Glomerular visceral epithelial cell (primary cell): ENCODE data around the gene CCL17.
"Not testable (repeated sequence)": the region's sequence is repeated elsewhere in the genome, so short reads cannot be mapped to it uniquely, and the experiment has no call there.

Source experiments
- DNase-seq: peaks from one replicate; pipeline ENCODE4 v3.0.0-alpha.2; 2016; ENCODE audit errors: extremely low spot score

Gene CCL17

DNA sequence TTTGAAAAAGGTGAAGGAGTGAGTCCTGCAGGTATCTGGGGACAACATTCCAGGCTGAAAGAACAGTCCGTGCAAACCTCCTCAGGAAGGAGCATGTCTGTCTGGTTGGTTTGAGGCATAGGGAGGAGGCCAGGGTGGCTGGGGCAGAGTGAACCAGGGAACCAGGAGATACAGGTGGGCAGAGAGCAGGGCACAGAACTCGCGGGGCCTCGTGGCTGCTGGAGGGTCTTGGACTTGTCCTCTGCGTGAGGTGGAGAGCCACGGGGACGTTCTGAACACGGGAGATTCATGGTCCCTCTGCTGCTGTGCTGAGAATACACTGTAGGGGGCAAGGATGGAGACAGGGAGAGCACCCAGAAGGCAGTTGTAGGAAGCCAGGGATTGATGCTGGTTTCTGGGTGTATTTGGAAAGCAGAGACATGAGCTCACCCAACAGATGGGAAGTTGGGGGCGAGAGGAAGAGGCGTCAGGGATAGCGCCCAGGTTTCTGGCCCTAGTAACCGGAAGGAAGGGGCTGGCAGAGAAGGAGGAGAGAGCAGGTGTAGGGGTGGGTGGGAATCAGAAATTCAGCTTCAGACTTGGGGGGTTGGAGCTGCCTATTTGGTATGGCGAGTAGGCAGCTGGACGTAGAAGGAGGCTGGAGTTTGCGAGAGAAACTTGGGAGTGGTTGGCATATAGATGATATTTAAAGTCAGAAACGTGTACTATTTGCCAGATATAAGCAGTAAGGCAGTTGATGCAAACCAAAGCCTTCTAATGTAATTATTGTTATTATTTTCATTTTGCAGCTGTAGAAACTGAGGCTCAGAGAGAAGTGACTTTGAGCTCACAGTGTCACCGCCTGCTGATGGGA, at the start of gene CCL17:
TSS of gene CCL17 (plus strand) at position 803 of the 853 bp plus-strand sequence. CDS start 9,166 bp downstream, outside the sequence.
- no peak for DNase-seq

DNA sequence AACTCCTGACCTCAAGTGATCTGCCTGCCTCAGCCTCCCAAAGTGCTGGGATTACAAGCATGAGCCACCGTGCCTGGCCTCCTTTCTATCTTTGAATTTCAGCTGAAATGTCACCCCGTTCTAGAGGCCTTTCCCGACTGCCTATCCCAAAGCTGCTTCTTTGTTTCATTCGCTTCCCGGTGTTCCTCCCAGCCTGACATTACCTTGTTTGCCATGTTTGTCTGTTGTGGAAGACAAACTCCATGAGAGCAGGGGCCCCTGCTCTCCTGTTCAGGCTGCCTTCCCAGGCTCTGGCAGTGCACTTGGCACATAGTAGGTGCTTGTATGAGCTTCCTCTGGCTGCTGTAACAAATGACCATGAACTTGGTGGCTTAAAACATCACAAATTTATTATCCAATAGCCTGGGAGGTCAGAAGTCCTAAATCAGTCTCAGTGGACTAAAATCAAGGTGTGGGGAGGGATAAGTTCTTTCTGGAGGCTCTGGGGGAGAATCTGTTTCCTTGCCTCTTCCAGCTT, 48.6 kb upstream of the CCL17 start:
- no peak for DNase-seq

- no peak for DNase-seq
Measured at GRCh38 chr16:57356547-57356946, 48.0 kb upstream of the CCL17 start.

DNA sequence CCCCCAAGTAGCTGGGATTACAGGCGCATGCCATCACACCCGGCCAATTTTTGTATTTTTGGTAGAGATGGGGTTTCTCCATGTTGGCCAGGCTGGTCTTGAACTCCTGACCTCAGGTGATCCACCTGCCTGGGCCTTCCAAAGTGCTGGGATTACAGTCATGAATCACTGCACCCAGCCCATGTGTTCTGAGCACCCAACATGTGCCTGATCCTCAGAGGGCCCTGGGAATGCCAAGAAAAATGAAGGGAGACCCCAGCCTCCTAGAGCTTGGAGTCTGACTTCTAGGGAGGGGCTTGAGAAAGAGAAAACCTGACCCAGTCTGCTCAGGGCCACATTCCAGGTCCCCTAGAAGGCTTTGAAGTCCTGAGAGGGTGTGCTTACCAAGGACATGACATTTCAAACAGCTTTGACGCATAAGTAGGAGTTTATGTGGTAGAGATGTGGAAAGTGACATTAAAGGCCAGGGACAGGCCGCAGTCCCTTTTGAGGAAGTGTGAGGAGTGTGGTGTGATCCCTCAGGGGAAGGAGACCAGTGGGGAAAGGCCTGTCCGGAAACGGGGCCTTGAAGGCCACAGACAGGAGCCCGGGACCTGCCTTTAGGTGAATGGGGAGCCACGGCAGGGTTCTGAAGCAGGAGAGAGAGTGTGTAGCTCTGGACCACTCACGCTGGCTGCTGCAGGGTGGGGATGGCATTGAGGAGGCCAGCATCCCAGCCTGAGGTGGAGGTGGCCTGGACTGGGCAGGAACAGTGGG, 47.1 kb upstream of the CCL17 start:
- no peak for DNase-seq

DNA sequence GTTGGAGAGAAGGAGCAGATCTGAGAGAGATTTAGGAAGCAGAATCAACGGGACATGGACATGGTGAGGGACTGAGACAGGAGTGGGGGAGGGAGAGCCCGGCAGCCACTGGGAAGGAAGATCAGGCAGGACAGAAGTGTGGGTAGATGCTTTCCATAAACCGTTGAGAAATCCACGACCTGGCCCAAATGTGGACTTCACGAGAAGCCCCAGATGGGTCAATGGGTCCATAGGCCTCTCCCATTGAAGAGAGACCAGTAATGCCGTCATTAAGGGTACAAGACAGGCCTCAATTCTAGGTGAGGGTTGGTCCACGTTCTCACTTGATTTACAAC, 46.5 kb upstream of the CCL17 start:
- no peak for DNase-seq

GRCh38 chr16:57358527-57359095, 46.0 kb upstream of the CCL17 start, which contains the start of gene CCL22:
Gene CCL22 (plus strand): TSS chr16:57358783. CDS start chr16:57358817, 34 bp downstream.
- no peak for DNase-seq

DNA sequence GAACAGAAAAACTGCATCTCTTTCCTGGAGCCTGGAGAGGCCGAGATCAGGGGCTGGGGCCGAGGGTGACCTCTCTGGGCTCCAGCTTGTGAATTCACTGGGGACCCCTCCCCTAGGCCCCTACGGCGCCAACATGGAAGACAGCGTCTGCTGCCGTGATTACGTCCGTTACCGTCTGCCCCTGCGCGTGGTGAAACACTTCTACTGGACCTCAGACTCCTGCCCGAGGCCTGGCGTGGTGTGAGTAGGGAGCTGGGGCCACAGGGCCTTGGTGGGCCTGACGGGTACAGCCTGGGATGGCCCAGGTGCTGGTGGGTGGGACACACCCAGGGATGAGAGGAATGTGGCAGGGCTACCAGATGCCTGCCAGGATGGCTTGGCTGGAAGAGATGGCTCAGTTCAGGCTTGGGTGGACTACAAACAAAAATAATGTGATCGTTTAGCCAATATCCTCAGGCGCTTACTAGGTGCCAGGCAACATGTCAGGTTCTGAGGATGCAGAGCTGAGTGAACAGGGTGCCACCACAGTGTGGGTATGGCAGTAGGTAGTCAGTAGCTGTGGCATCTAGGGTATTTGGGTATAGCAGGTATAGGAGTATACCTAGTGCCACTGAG, 44.1 kb upstream of the CCL17 start:
- no peak for DNase-seq

GRCh38 chr16:57361404-57361803, 43.2 kb upstream of the CCL17 start:
- DNase-seq = no peak

GRCh38 chr16:57364143-57364542, 40.4 kb upstream of the CCL17 start:
- no peak for DNase-seq

GRCh38 chr16:57366544-57367040, 38.0 kb upstream of the CCL17 start:
- DNase-seq = no peak

DNA sequence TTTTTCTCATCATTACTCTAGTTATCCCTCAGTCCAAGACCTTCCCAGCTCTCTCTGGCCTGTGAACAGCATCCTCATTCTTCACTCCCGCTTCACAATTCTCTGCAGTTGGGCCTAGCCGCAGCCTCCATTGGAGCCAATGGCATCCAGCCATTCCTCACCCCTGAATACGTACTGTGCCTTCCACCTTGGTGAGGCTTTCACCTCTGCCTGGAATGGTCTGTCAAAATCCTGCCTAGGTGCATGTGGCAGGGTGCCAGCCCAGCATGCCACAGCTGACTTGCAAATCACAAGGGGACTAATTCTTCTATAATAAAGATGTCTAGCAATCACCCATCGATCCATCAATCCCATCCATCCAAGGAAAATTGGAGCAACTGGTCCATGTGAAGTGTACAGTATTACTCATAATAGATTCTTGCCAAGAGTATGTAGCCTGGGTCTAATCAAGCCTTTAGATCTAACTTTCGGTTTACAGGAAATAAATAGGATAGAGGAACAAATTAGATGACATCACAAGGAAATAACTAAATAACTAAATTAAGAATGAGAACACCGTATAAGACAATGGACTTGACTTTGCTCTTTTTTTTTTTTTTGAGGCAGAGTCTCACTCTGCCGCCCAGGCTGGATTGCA, 37.3 kb upstream of the CCL17 start:
- DNase-seq = no peak

GRCh38 chr16:57371494-57372371, 32.8 kb upstream of the CCL17 start:
- DNase-seq = no peak

DNA sequence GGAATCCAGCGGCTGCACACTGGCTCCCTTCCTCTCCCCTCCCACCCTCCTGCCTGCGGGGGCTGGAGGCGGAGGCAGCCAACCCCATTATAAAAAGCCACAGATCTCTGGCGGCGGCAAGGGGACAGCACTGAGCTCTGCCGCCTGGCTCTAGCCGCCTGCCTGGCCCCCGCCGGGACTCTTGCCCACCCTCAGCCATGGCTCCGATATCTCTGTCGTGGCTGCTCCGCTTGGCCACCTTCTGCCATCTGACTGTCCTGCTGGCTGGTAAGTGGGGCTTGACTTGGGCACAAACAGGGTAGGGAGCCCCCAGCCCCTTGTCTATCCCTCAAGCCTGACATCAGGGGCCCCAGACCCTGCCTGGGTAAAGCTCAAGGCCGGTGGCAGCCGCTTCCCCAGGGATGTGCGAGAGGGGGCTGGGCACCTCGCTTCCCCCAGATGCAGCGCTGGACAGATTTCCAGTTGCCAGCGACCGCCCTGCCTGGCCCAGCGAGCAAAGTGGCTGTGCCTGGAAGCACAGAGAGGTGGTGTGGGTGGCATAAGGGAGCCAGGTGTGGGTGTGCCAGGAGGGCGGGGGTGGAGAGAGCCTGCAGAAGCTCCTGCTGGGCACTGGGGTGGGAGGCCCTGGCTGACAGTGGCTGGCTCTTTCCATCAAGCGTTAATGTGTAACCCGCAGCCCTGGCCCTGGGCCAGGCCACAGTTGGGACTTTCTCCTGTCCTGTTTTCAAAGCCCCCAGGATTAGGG, 32.0 kb upstream of the CCL17 start, which contains the start of gene CX3CL1:
TSS of gene CX3CL1 (plus strand) at position 119 of the 745 bp plus-strand sequence. CDS start at position 198, 79 bp downstream.
- peak; percentile 70 for DNase-seq

DNA sequence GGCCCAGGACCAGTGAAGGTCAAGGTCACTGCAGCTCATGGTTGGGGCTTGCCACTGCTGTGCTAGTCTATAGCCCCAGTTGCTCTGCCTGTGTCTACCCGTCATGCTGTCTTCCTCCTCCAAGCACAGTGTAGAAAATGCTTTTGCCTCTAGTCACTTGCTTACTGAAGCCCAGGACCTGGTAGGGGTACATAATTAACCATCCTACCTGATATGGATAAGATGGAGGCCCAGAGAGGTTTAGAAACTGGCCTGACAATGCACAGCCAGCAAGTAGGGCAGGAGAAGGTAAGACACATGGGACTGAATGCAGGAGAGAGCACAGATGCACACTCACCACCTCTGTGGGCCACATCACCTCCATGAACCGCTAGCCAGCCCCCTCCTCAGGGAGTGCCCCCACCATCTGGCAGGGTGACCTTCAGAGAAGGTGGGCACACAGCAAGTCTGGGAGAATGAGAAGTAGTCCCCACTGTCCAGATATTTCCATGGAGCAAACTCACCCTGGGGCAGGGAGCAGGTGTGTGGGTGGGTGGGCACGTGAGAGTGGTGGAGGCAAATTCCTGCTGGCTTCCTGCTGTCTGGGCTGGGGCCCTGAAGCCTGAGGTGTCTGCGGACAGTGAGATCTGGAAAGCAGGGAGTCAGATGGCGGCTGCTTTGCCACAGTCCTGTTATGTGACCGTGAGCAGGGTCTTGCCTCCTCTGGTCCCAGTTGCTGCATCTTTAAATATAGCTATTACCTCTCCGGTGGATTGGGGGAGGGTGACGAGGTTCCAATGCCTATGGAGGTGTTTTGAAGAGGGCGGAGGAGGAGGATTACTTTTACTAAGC, 31.2 kb upstream of the CCL17 start:
- DNase-seq = no peak

GRCh38 chr16:57374067-57374534, 30.5 kb upstream of the CCL17 start:
- no peak for DNase-seq

DNA sequence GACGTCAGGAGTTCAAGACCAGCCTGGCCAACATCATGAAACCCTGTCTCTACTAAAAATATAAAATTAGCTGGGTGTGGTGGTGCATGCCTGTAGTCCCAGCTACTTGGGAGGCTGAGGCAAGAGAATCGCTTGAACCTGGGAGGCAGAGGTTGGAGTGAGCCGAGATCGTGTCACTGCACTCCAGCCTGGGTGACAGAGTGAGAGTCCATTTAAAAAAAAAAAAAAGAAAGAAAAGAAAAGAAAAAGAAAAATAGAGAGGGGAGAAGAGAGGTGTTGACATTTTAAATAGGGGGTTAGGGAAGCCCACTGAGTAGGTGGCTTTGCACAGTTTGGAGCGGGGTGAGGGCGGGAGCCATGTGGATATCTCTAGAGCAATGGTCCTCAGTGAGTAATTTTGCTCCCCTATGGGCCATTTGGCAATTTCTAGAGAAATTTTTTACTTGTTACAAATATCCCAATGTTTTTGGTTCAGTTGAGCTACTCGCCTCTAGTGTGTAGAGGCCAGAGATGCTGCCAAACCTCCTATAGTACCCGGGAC, 29.6 kb upstream of the CCL17 start:
- not testable (repeated sequence) for DNase-seq

GRCh38 chr16:57376313-57376818, 28.2 kb upstream of the CCL17 start:
- no peak for DNase-seq
